ENCODE data around the gene RMDN3.

RMDN3 gene

DNA sequence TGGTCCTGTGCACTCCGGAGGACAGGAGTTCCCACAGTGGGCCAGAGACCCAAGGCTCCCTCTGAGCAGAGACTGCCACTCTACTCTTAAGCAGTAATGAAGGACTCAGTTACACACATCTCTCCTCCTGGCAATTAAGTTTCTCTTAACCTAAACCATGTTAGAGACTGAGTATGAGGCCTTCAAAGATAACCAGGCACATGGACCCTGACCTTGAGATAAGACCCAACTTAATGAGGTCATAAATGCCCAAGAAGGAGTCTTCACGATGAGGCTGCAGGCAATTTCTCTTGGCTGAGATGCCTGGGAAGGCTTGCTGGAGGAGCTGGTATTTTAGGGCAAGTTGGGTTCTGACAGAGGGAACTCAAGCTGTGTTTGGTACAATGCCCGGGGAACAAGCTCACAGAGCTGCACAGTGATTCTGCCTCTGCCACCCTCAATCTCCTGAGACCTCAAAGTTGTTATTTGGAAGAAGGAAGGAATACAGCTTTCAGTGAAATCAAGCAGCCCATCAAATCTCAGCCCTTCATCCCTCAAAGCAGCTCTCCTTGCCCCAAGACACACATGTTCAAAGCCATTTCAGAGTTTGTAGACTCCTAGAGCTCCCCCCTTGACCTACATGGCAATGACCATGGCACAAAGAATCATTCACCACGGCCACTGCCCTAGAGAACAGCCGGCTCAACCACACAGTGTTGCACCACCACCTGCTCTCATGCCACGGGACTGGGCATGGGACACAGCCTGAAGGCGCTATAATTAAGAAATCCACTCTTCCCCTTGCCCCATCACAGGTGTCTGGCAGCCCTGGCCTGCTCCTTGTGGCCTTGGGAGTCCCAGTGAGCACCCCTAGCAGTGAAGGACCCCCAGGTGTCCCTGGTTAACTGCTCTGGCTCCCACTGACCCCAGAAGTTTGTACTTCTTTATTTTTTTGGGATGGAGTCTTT lies 7.1 kb downstream of the RMDN3 start:
- DNase-seq (ENCODE audit: low spot score), result no peak

DNA sequence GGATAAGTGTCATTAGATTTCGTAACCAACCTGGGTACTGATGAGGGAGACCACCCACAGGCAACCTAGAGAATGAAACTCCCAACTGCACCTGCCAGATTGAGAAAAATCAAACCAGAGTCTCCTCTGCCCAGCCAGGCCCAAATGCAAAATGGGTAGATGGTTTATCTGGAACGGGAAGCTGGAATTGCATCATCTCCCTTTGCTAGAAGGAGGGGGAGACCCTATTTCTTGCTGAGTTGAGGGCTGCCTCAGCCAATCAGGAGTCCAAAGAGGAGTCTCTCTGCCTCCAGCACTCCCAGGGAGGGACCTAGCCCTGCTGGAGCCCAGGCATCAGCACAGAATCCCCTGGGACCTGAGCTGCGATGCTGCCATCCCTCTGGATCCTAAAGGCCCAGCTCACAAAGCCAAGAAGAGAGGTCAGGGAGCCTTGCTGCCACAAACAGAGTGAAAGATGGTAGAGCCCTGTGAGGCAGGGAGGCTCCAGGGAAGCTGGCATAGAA lies 8.1 kb downstream of the RMDN3 start:
- DNase-seq (ENCODE audit: low spot score), result peak; percentile 15

DNA sequence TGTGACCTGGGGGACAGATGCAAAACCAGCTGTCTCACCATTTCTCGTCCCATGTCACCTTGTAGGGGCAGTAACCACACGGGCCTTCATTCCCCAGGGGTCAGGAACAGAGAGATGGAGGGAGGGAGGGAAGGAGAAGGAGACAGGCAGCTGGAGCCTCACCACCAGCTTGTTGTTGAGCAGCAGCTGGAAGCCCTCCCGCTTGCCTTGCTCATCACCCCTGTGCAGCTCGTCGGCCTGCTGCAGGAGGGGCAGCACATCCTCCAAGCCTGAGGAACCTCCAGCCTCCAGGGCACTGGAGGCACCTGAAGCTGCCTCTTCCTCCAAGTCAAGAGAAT lies 10.3 kb downstream of the RMDN3 start:
- DNase-seq (ENCODE audit: low spot score), result no peak

DNA sequence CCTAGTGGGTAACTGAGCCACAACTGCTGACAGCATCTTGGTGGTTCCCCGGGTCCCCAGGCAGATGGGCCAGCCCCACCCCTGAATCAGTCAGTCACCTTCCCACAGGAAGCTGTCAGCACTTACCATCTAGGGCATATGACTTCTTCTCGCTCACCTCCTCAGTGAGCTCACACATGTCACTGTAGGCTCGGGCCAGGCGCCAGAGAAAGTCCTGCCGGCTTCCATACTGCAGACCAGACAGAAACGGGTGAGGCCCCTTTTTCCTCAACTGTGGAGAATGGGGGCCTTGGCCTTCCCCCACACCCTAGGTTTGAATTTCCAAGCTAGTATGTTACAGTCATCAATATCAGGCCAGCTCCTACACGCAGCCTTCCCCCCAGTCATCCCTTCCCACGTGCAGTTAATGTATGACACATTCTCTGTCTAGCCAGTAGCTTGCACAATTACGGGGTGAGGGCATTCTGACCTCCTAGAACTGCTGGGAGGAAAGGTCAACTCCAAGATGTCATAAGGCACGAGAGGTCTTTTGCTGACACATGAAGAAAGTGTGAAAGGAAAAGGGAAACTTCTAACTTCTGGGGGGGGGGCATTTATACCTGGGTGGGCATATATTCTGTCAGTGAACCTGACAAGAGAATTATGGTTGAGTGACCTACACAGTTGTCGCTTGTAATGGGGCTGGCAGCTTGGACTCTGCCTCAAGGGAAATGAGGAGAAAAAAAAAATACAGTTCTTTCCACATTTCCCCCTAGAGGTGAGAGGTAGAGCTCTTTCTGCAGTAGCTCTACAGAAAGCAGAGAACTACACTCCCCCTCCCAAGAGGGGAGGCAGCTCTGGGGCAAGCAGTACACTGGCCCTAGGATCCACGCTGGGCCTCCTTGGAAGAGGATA lies 10.9 kb downstream of the RMDN3 start:
- DNase-seq (ENCODE audit: low spot score), result peak; percentile 77

DNA sequence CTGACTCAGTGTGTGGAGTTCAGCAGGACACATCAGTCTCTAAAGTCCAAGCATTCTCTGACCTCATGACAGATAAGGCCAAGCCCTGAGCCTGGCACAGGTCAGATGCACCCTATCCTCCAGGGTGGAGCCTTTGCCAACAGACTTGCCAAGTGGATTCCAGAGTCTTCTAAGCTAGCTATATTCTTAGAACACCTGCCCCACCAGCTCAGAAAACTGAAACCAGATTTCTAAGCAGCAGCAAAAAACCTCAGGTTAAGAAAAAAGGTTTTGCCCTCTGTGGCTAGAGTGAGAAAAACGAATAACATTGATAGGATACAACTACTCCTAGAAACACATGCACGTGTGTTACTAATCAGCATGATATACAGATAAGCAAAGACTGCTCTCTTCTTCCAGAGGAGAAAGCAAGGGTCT lies 11.6 kb downstream of the RMDN3 start:
- no peak for DNase-seq (ENCODE audit: low spot score)

DNA sequence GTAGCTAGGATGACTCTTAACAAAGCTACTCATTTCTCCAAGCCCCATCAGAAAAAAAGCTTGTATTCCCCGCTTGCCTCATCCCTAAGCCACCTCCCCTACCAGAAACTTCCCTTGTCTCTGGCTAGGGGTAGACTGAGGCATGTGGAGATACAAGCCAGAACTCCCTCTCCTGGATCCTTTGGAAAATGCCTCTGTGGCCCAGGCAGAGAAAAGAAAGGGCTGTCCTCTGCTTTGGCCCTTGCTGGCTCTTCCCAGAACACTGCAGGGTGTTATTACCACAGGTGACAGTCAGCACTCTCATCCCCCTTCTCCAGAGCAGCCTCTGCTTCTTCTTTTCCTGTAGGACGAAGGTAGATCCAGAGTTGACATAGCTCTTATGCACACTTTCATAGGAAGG lies 15.2 kb downstream of the RMDN3 start:
- no peak for DNase-seq (ENCODE audit: low spot score)

DNA sequence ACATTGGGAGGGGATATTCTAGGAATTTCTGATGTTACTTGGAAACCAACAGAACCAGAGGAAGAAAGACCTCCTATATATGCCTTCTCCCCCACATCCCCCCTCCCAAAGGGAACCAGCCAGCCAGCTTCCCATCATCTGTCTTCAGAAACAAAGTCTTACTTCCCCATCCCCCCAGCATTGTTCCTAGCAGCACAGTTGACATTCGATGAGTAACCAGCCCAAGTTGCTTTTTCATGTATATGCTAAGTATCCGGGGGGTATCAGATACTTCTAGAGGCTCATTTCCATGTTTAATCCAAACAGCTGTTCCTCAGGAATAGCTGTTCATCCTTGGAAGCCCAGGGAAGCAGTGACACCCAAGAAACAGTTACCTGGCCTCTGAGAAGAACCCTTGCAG lies 16.0 kb downstream of the RMDN3 start:
- DNase-seq (ENCODE audit: low spot score), result no peak

DNA sequence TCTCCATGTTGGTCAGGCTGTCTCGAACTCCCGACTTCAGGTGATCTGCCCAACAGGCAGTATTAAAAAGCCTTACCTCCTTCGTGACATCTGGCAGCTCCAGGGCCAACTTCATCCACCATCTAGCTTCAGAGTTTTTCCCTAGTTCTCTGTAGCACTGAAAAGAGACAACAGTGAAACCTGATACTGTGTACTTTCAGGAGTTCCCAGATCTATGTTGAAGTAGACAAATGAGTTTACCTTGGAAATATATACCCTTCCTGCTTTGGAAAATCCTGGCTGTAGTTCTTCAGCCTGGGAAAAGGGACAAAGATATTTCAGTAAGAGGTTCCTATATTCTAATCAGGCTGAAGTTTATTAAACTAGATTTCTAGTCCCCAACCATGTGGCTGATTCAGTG lies 18.0 kb downstream of the RMDN3 start:
- DNase-seq (ENCODE audit: low spot score), result no peak

DNA sequence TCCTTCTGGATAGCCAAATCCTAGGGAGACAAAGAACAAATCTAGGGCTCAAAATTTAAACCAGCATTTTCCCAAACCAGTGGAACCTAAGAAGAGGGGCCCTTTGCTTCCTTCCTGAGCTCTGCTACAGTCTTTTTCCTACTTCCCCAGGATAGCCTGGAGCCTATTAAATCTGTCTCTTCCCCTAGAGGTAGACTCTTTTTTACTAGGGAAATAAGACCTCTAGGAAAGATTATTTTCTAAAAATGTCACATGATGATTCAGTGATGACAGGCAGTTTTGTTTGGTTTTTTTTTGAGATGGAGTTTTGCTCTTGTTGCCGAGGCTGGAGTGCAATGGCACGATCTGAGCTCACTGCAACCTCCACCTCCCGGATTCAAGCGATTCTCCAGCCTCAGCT lies 18.5 kb downstream of the RMDN3 start:
- DNase-seq (ENCODE audit: low spot score), result no peak

DNA sequence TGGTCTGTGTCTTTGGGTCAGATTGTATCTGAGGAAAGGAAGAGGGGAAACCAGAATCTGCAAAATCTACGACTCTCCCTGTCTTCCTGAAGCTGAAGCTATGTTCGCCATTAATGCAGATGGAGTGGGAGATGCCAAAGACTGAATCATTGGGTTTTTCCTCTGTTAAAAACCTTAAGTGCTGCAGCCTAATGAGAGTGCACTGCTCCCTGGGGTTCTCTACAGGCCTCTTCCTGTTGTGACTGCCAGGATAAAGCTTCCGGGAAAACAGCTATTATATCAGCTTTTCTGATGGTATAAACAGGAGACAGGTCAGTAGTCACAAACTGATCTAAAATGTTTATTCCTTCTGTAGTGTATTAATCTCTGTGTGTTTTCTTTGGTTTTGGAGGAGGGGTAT lies 24.0 kb downstream of the RMDN3 start:
- DNase-seq (ENCODE audit: low spot score), result no peak

DNA sequence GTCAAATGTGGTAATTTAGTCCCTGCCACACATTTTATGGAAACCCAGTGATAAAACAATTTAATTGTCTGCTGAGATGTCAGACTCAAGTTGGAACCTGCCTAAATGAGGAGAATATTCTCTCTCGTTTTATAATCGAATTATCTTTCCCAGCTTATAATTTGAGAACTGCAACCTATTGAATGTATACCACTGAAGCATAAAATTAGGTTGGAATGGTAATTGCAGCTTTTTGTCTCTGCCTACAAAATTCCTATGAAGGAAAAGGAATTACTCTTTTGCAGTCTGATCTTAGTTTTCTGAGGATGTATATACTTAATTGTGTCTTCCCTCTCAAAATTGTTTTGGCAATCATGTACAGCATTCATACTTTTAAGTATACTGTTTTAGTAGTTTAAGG lies 31.1 kb downstream of the RMDN3 start:
- DNase-seq (ENCODE audit: low spot score), result no peak

DNA sequence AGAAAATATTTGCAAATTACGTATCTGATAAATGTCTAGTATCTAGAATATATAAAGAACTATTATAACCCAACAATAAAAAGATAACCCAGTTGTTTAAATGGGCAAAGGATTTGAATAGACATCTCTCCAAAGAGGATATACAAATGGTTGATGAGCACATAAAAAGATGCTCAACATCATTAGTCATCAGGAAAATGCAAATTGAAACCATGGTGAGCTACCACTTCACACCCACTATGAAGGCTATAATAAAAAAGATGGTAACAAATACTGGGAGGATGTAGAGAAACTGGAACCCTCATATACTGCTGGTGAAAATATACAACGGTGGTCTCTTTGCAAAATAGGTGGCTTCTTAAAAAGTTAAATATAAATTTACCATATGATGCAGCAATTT lies 32.1 kb downstream of the RMDN3 start:
- no peak for DNase-seq (ENCODE audit: low spot score)

DNA sequence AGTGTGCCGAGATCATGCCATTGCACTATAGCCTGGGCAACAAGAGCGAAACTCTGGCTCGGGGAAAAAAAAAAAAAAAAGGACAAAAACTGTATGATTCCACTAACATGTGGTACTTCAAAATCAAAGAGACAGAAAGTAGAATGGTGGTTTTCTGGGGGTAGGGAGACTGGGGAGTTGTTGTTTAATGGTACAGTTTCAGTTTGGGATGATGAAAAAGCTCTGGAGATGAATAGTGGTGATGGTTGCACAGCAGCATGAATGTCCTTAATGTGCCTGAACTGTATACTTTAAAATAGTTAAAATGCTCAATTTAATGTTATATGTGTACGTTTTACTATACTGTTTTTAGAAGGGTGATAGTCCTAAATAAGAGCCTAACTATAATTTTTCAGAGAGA lies 32.7 kb downstream of the RMDN3 start:
- no peak for DNase-seq (ENCODE audit: low spot score)

DNA sequence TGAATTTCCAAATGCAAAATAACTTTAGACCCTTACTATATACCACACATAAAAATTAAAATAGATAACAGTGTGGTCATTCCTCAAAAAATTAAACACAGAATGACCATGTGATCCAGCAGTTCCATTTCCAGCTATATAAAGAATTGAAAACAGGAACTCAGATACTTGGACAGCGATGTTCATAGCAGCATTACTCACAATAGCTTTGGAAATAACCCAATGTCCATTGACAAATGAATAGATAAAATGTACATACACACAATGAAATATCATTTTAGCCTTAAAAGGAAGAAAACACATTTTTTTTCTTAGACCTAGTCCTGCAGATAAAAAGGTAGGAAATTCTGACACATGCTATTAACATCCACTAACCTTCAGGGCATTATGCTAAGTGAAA lies 33.4 kb downstream of the RMDN3 start:
- DNase-seq (ENCODE audit: low spot score), result no peak

DNA sequence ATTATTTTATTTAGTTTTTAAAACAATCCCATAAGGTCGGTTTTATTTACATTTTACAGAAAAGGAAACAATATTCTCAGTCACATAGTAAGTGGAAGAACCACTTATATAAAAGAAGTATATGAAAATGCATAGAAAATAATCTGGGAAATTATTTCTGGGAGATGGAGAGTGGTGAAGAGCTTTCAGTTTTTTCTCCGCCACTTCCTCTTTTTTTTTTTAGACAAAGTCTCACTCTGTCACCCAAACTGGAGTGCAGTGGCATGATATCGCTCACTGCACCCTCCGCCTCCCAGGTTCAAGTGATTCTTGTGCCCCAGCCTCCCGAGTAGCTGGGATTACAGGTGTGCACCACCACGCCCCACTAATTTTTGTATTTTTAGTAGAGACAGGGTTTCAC lies 38.9 kb downstream of the RMDN3 start:
- no peak for DNase-seq (ENCODE audit: low spot score)

DNA sequence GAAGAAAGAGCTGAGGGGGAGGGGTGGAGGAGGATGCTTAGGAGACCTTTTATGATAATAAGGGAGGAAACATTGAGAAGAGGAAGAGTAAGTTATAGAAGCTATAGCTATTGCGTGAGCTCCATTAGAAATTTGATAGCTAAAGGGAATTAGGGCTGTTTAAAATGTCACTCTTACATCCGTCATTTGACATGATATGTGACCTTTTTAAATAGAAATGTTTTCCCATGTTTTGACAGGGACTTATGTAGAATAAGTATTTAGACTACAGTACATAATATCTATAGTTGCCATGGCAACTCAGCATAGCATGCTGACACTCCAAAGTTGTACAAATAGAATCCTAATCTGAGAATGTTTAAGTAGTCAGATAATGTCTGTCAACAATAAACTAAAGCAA lies 40.9 kb downstream of the RMDN3 start:
- no peak for DNase-seq (ENCODE audit: low spot score)

DNA sequence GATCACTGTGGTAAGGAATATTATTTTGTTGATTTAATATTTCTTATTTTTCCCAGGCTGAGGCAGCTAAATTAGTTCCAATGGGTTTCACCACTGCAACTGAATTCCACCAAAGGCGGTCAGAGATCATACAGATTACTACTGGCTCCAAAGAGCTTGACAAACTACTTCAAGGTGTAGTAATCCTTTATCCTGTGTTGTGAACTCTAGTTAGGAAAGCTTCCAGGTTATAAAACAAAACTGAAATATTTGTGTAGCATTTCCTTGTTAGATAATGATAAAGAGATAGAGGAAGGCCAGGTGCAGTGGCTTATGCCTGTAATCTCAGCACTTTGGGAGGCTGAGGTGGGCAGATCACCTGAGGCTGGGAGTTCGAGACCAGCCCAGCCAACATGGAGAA lies 48.9 kb downstream of the RMDN3 start:
- no peak for DNase-seq (ENCODE audit: low spot score)

DNA sequence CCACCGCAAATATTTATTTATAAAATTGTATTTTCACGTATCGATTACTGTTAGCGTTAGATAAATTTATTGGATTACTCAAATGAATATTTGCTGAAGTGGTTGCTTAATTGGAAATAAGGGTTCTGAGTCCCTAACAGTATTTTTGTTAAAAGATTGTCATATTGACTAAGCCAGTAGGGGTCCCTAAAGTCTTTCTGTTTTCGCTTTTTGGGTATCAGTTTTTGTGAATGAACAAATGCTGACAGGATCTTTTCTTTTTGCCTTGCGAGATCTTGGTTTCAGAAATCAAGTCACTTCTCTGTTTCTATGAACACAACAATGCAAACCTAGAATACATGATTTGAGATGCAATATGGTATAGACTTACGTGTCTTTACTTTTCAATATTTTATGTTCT lies 53.0 kb downstream of the RMDN3 start:
- peak; percentile 3 for DNase-seq (ENCODE audit: low spot score)

DNA sequence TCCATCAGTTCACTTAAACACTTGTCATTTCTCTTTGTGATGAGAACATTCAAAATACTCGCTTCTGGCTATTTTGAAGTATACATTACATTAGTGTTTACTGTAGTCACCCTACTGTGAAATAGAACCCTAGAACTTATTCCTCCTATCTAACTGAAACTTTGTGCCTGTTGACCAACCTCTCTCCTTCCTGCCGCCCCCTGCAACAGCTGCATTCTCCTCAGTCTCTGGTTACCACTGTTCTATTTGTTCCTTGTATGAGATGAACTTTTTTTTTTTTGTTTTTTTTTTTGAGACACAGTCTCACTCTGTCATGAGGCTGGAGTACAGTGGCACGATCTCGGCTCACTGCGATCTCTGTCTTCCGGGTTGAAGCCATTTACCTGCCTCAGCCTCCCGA lies 57.1 kb downstream of the RMDN3 start:
- DNase-seq (ENCODE audit: low spot score), result no peak

DNA sequence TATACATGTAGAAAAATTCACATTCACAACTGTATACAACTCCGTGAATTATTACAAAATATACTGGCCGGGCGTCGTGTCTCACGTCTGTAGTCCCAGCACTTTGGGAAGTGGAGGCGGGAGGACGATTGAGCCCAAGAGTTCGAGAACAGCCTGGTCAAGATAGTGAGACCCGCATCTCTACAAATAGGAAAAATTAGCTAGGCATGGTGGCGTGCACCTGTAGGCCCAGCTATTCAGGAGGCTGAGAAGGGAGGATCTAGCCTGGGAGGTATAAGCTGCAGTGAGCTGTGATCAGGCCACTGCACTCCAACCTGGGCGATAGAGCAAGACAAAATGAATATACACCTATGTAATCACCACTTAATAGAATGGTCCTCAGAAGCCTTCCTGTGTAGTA lies 58.8 kb downstream of the RMDN3 start:
- no peak for DNase-seq (ENCODE audit: low spot score)

DNA sequence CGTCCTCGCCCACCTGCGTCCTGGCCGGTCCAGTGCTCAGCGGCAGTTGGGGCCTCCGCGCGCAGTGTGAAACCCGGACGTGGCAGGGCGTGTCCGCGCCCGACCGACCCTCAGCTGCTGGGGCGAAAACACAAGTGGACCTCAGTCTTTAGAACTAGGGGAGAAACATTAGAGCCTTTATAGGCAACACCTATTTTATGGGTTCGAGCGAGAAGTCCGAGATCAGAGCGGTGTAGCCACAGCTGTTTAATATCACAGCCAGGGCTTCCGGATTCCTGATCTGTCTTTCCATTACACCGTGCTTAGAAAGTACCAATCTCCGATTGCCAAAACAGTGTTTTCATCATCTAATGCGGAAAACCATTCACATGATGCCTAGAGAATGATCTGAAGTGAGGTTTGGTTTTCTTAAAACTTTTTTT lies 59.6 kb downstream of the RMDN3 start:
- peak; percentile 31 for DNase-seq (ENCODE audit: low spot score)

DNA sequence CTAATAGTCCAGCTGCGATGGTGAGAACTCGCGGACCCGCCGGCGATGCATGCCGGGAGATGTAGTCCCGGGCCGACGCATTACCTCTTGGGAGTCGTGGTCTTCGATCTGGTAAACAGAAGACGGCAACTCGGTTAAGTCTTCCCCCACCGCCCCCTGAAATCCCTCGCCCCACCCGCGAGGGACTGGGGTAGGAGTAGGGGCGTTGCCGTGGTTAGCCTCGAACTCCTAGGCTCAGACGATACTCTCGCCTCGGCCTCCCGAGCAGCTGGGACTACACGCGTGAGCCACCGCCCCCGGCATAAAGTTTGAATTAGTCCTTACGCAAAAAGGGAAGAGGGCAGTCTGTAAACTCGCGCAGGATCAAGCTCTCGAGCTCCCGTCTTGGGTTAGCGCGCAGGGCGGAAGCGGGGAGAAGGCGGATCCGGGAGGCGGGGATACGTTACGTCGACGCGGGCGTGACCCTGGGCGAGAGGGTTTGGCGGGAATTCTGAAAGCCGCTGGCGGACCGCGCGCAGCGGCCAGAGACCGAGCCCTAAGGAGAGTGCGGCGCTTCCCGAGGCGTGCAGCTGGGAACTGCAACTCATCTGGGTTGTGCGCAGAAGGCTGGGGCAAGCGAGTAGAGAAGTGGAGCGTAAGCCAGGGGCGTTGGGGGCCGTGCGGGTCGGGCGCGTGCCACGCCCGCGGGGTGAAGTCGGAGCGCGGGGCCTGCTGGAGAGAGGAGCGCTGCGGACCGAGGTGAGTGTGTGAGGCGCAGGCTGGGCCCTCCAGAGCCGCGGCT lies 60.2 kb downstream of the RMDN3 start, which contains the start of gene RAD51:
RAD51 (plus strand) TSS at position 487 of the 781 bp plus-strand sequence. CDS start 3,585 bp downstream, outside the sequence.
- peak; percentile 98 for DNase-seq (ENCODE audit: low spot score)

Data from AG08395 (cell line).